SK-N-SH treated with all-trans-retinoic acid at 6 μM for 48 hours (cell line): ENCODE data around the gene SERPINE1.

Experiments
- ATAC-seq: fragments of 200-7000 bp; cut with Tn5 transposase; 3 replicates; pipeline ENCODE4 v1.9.1; 2020; ENCODE audit warnings: mild to moderate bottlenecking, moderate library complexity
- ARNTL ChIP-seq: fragments of 450-650 bp; formaldehyde crosslinking; IDR thresholded peaks from 2 replicates; pipeline ENCODE4 v1.5.0; 2020; ENCODE audit warnings: low read depth, mild to moderate bottlenecking, moderate library complexity, borderline replicate concordance
- BACH2 ChIP-seq: fragments of 250-450 bp; sonication (Bioruptor Pico); IDR thresholded peaks from 2 replicates; pipeline ENCODE4 v1.9.0; 2021; ENCODE audit warnings: mild to moderate bottlenecking, borderline replicate concordance
- CREB5 ChIP-seq: fragments of 250-450 bp; sonication (Bioruptor Pico); IDR thresholded peaks from 2 replicates; pipeline ENCODE4 v1.5.1; 2020; ENCODE audit warnings: low read depth, mild to moderate bottlenecking, moderate library complexity
- CSDC2 ChIP-seq: fragments of 250-450 bp; sonication (Bioruptor Pico); IDR thresholded peaks from 2 replicates; pipeline ENCODE4 v1.5.0; 2020; ENCODE audit warnings: mild to moderate bottlenecking, moderate library complexity
- ESRRG ChIP-seq: fragments of 250-450 bp; sonication (Bioruptor Pico); IDR thresholded peaks from 2 replicates; pipeline ENCODE4 v1.6.1; 2021; ENCODE audit warnings: mild to moderate bottlenecking
- ISL1 ChIP-seq: fragments of 250-450 bp; sonication (Bioruptor Pico); IDR thresholded peaks from 2 replicates; pipeline ENCODE4 v2.1.2; 2022; ENCODE audit warnings: mild to moderate bottlenecking, moderate library complexity
- OSR1 ChIP-seq: fragments of 250-450 bp; sonication (Bioruptor Pico); IDR thresholded peaks from 2 replicates; pipeline ENCODE4 v1.8.0; 2022; ENCODE audit warnings: moderate library complexity, mild to moderate bottlenecking, inconsistent platforms
- PATZ1 ChIP-seq: fragments of 250-450 bp; sonication (Bioruptor Pico); IDR thresholded peaks from 2 replicates; pipeline ENCODE4 v1.8.0; 2020; ENCODE audit warnings: mild to moderate bottlenecking, moderate library complexity, borderline replicate concordance
- POU6F1 ChIP-seq: fragments of 250-450 bp; sonication (Bioruptor Pico); IDR thresholded peaks from 2 replicates; pipeline ENCODE4 v1.8.0; 2021; ENCODE audit warnings: low read depth, mild to moderate bottlenecking, moderate library complexity, borderline replicate concordance
- PPARA ChIP-seq: fragments of 250-450 bp; sonication (Bioruptor Pico); IDR thresholded peaks from 2 replicates; pipeline ENCODE4 v1.5.0; 2020; ENCODE audit warnings: mild to moderate bottlenecking, borderline replicate concordance
- RARB ChIP-seq: fragments of 250-450 bp; sonication (Bioruptor Pico); IDR thresholded peaks from 2 replicates; pipeline ENCODE4 v1.8.0; 2021; ENCODE audit warnings: mild to moderate bottlenecking, moderate library complexity
- SNAI2 ChIP-seq: fragments of 250-450 bp; sonication (Bioruptor Pico); IDR thresholded peaks from 2 replicates; pipeline ENCODE4 v1.5.0; 2020; ENCODE audit warnings: mild to moderate bottlenecking, moderate library complexity
- TCF4 ChIP-seq: fragments of 250-450 bp; sonication (Bioruptor Pico); IDR thresholded peaks from 2 replicates; pipeline ENCODE4 v1.8.0; 2021; ENCODE audit warnings: mild to moderate bottlenecking, moderate library complexity, borderline replicate concordance
- TOX ChIP-seq: fragments of 250-450 bp; sonication (Bioruptor Pico); IDR thresholded peaks from 2 replicates; pipeline ENCODE4 v1.8.0; 2021; ENCODE audit warnings: mild to moderate bottlenecking, moderate library complexity, borderline replicate concordance
- TSHZ2 ChIP-seq: fragments of 250-450 bp; sonication (Bioruptor Pico); IDR thresholded peaks from 2 replicates; pipeline ENCODE4 v1.5.0; 2020; ENCODE audit warnings: mild to moderate bottlenecking, moderate library complexity
- ZC3H10 ChIP-seq: fragments of 250-450 bp; sonication (Bioruptor Pico); IDR thresholded peaks from 2 replicates; pipeline ENCODE4 v1.5.1; 2021; ENCODE audit warnings: mild to moderate bottlenecking, moderate library complexity
- ZFP3 ChIP-seq: fragments of 250-450 bp; sonication (Bioruptor Pico); IDR thresholded peaks from 2 replicates; pipeline ENCODE4 v1.5.0; 2020; ENCODE audit warnings: mild to moderate bottlenecking, moderate library complexity
- ZFP30 ChIP-seq: fragments of 450-650 bp; formaldehyde crosslinking; IDR thresholded peaks from 2 replicates; pipeline ENCODE4 v1.5.0; 2022; ENCODE audit warnings: mild to moderate bottlenecking, moderate library complexity
- ZNF565 ChIP-seq: fragments of 450-650 bp; formaldehyde crosslinking; conservative IDR thresholded peaks from 2 replicates; pipeline ENCODE4 v1.5.0; 2020; ENCODE audit warnings: low read depth, mild to moderate bottlenecking, moderate library complexity
- ZNF8 ChIP-seq: fragments of 450-650 bp; formaldehyde crosslinking; IDR thresholded peaks from 2 replicates; pipeline ENCODE4 v1.5.0; 2020; ENCODE audit warnings: mild to moderate bottlenecking, moderate library complexity

Gene SERPINE1

GRCh38 chr7:101173752-101174244 is 46.9 kb downstream of the SERPINE1 start (continued):
- TF ChIP-seq SNAI2 (no peak), TCF4 (CRISPR knock-in tag) (no peak), POU6F1 (CRISPR knock-in tag) (no peak), ZNF565 (CRISPR knock-in tag) (no peak), PATZ1 (CRISPR knock-in tag) (no peak), RARB (no peak), ZNF8 (no peak)

GRCh38 chr7:101174322-101174854 is 47.5 kb downstream of the SERPINE1 start:
- no peak for ATAC-seq
- no peak for TF ChIP-seq ZFP3 (CRISPR knock-in tag)
- no peak for TF ChIP-seq TOX (CRISPR knock-in tag)
- no peak for TF ChIP-seq POU6F1 (CRISPR knock-in tag)
- no peak for TF ChIP-seq ISL1
- TF ChIP-seq CSDC2 (CRISPR knock-in tag) = no peak
- no peak for TF ChIP-seq PATZ1 (CRISPR knock-in tag)
- no peak for TF ChIP-seq ESRRG (CRISPR knock-in tag)
- no peak for TF ChIP-seq ZC3H10
- TF ChIP-seq BACH2 (CRISPR knock-in tag) = no peak
- TF ChIP-seq OSR1 (CRISPR knock-in tag) = no peak
- TF ChIP-seq ZFP30 (CRISPR knock-in tag) = no peak
- no peak for TF ChIP-seq ARNTL (CRISPR knock-in tag)
- no peak for TF ChIP-seq TSHZ2
- TF ChIP-seq RARB = no peak
- TF ChIP-seq CREB5 = no peak
- TF ChIP-seq PPARA (CRISPR knock-in tag) = no peak
- TF ChIP-seq SNAI2 = no peak
